Melanocyte of skin (primary cell): ENCODE data around the gene SLC35B3. TPM values are rescaled to one million over a fixed set of nuclear protein-coding genes. Genes with fewer than 3 reads are reported as not detected.

Experiments
- total RNA-seq, 2 donors: library from RNA; depleted of rRNA; stranded (reverse); fragments of >200 nt; gene quantifications; 2 replicates each; pipeline ENCODE4 v1.2.3, GENCODE V29; 2012

SLC35B3 gene
- total RNA-seq, result 10 to 100 TPM; 11.0 to 15.7 TPM

DNA sequence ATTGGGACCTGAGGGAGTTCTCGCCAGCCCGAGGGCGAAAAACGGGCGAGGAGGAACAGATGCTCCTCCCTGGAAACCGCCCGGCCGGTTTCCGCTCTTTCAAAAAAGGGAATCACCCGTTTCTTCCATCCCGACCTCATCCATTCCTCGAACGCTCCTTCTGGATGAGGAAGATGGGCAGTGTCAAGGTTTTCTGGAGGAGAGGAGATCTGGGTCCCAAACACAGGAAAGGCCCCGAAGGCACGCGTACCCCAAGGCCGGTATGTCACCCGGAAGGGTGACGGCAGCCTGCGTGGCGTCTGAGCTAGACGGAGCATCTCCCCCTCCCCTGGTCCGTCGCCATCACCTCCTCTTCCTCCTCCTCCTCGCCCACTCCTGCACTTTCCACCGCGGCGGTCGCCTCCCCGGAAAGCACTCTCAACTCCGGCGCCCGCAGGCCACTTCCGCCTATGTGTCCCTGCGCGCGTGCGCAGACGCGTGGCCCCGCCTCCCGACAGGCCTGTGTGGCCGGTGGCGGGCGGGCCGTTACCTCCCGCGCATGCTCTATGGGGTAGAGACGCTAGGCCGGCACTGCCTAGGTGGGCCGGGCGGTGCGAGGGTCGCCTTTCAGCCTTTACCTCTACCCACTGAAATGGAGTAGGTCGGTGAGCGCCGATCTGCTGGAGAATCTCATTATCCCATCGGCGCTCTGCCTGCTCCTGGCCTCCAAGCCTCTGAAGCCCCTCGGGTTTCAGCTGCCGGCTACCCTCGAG, at the start of gene SLC35B3:
TSS of gene SLC35B3 (minus strand) at position 453 of the 752 bp plus-strand sequence.

